CD14-positive monocyte (primary cell): ENCODE measurements around the gene FOXO3. TPM values are rescaled to one million over a fixed set of nuclear protein-coding genes. Genes with fewer than 3 reads are reported as not detected.

ENCODE experiments used
- DNase-seq, 3 donors: peaks; one replicate each; pipeline ENCODE4 v3.0.0-alpha.2; 2011 to 2022
- H2AFZ ChIP-seq: 2 replicates; pipeline ENCODE4 v1.6.0; 2012; ENCODE audit warnings: mild to moderate bottlenecking, low read depth, low read length, inconsistent platforms; ENCODE audit not compliant: insufficient read depth, poor library complexity, severe bottlenecking
- H3K27ac ChIP-seq, 2 donors: 1 replicate in 1 of 2; 2 replicates in 1 of 2; pipeline ENCODE4 v1.5.1; 2012 to 2013; ENCODE audit warnings: low read length in 2 of 2, control low read depth in 1 of 2, inconsistent platforms in 1 of 2, low read depth in 1 of 2, mild to moderate bottlenecking in 1 of 2
- H3K27me3 ChIP-seq, 2 donors: one replicate each; pipeline versions ENCODE4 v1.6.0 to v1.6.1; 2011 to 2013; ENCODE audit warnings: low read length in 2 of 2; ENCODE audit not compliant: control insufficient read depth in 2 of 2, insufficient read depth in 2 of 2
- H3K36me3 ChIP-seq, 2 donors: replicated peaks in 1 of 2; 1 replicate in 1 of 2; 2 replicates in 1 of 2; pipeline versions ENCODE4 v1.5.1 to v1.6.1; 2012 to 2013; ENCODE audit warnings: low read length in 2 of 2, control low read depth in 1 of 2, inconsistent platforms in 1 of 2, mild to moderate bottlenecking in 1 of 2; ENCODE audit not compliant: insufficient read depth in 2 of 2, control insufficient read depth in 1 of 2
- H3K4me1 ChIP-seq, 2 donors: 1 replicate in 1 of 2; 2 replicates in 1 of 2; pipeline versions ENCODE4 v1.5.1 to v1.6.1; 2012 to 2013; ENCODE audit warnings: low read length in 2 of 2, control low read depth in 1 of 2, inconsistent platforms in 1 of 2, mild to moderate bottlenecking in 1 of 2, moderate library complexity in 1 of 2; ENCODE audit not compliant: insufficient read depth in 2 of 2, control insufficient read depth in 1 of 2
- H3K4me2 ChIP-seq: replicated peaks from 2 replicates; pipeline ENCODE3; 2012; ENCODE audit warnings: low read length, moderate library complexity, mild to moderate bottlenecking; ENCODE audit not compliant: poor library complexity, severe bottlenecking; ENCODE audit errors: extremely low read depth
- H3K4me3 ChIP-seq, 3 experiments: fragments of 200-600 bp in 1 of 3; sonication (generic) in 1 of 3; replicated peaks in 1 of 3; 1 replicate in 2 of 3; 2 replicates in 1 of 3; pipeline ENCODE4 v1.5.1; 2011 to 2013; ENCODE audit warnings: low read length in 3 of 3, mild to moderate bottlenecking in 3 of 3, control low read depth in 2 of 3, low read depth in 2 of 3, inconsistent platforms in 1 of 3, moderate library complexity in 1 of 3
- H3K79me2 ChIP-seq: 2 replicates; pipeline ENCODE4 v1.6.0; 2012; ENCODE audit warnings: mild to moderate bottlenecking, control low read depth, inconsistent platforms, low read length, moderate library complexity; ENCODE audit not compliant: insufficient read depth
- H3K9ac ChIP-seq: 2 replicates; pipeline ENCODE4 v1.6.0; 2017; ENCODE audit warnings: low read length, mild to moderate bottlenecking; ENCODE audit not compliant: insufficient read depth, poor library complexity, severe bottlenecking
- H3K9me3 ChIP-seq, 2 donors: replicated peaks in 1 of 2; 1 replicate in 1 of 2; 2 replicates in 1 of 2; pipeline versions ENCODE4 v1.5.1 to v1.6.1; 2012 to 2013; ENCODE audit warnings: low read length in 2 of 2, control low read depth in 1 of 2; ENCODE audit not compliant: control insufficient read depth in 1 of 2, insufficient read depth in 1 of 2
- H4K20me1 ChIP-seq: 2 replicates; pipeline ENCODE4 v1.6.0; 2012; ENCODE audit warnings: mild to moderate bottlenecking, low read length, control low read depth, moderate library complexity; ENCODE audit not compliant: insufficient read depth
- H3K27ac Mint-ChIP-seq, 7 donors: one replicate each; pipeline ENCODE4 v1.8.0; 2020; ENCODE audit warnings: mild to moderate bottlenecking in 7 of 7, mixed read lengths in 7 of 7, moderate library complexity in 6 of 7, inconsistent platforms in 2 of 7
- H3K27me3 Mint-ChIP-seq, 3 donors: one replicate each; pipeline ENCODE4 v1.8.0; 2021 to 2022; ENCODE audit warnings: low read depth in 3 of 3, mild to moderate bottlenecking in 3 of 3, mixed read lengths in 3 of 3, moderate library complexity in 3 of 3, inconsistent platforms in 1 of 3
- H3K36me3 Mint-ChIP-seq, 2 donors: one replicate each; pipeline ENCODE4 v1.8.0; 2020; ENCODE audit warnings: mixed read lengths in 2 of 2, inconsistent platforms in 1 of 2, mild to moderate bottlenecking in 1 of 2
- H3K4me1 Mint-ChIP-seq: one replicate; pipeline ENCODE4 v1.8.0; 2020; ENCODE audit warnings: mild to moderate bottlenecking, mixed read lengths
- H3K4me3 Mint-ChIP-seq, 2 donors: one replicate each; pipeline ENCODE4 v1.8.0; 2020; ENCODE audit warnings: mild to moderate bottlenecking in 2 of 2, mixed read lengths in 2 of 2, moderate library complexity in 1 of 2
- H3K9me3 Mint-ChIP-seq, 7 donors: one replicate each; pipeline ENCODE4 v1.8.0; 2020 to 2022; ENCODE audit warnings: mixed read lengths in 7 of 7, mild to moderate bottlenecking in 6 of 7, moderate library complexity in 6 of 7, inconsistent platforms in 2 of 7
- WGBS: methylation state at CpG from one replicate; pipeline ENCODE4 v1.1.5; 2013; ENCODE audit warnings: missing lambda C conversion rate; ENCODE audit not compliant: insufficient coverage; 5-methylcytosine and 5-hydroxymethylcytosine counted together
- intact Hi-C, 2 donors: fragments of 100-400 bp; cut with micrococcal nuclease; formaldehyde crosslinking; loops; one replicate each; pipeline versions ENCODE4 v1.15.0 to v1.15.1; 2023
- polyA plus RNA-seq, 3 donors: library from polyadenylated mRNA; depleted of rRNA in 1 of 3; unstranded in 2 of 3; stranded (reverse) in 1 of 3; fragments of 300-500 nt in 2 of 3; fragments of >200 nt in 1 of 3; fragmentation: Illumina TruSeq in 2 of 3; gene quantifications; 1 replicate in 2 of 3; 2 replicates in 1 of 3; pipeline ENCODE4 v1.2.3, GENCODE V29; 2012 to 2021
- TF ChIP-seq, protein P1 (sequence below): fragments of 200-600 bp; IDR thresholded peaks from one replicate; pipeline ENCODE4 v1.8.0; 2022; ENCODE audit warnings: antibody characterized with exemption, mild to moderate bottlenecking

The FOXO3 gene
- polyA plus RNA-seq, 3 donors, result 15.4 to 23.2 (median 17.5) TPM

GRCh38 chr6:108721286-108721685 lies 160.6 kb downstream of the FOXO3 start:
- Histone ChIP-seq H3K9me3 (peaks cover 5 to 15% of the 10 kb centered on the region in 2 donors), H4K20me1 (no peaks in the 10 kb centered on the region), H3K4me3 (no peak overlapping the region), H3K9ac (no peak overlapping the region), H3K4me2 (no peak overlapping the region), H3K27me3 (no peaks in the 10 kb centered on the region), H2AFZ (no peak overlapping the region), H3K79me2 (no peaks in the 10 kb centered on the region), H3K4me1 (no peaks in the 10 kb centered on the region), H3K27ac (no peak overlapping the region), H3K36me3 (no peaks in the 10 kb centered on the region)
- Mint-ChIP-seq H3K27ac (peak overlapping the region in 1 of 7 donors; percentile 35), H3K4me3 (no peak overlapping the region), H3K36me3 (peaks cover 3 to 4% of the 10 kb centered on the region in 2 donors), H3K9me3 (peaks cover 7 to 21% (median 15%) of the 10 kb centered on the region in 7 donors), H3K4me1 (peaks cover 6% of the 10 kb centered on the region), H3K27me3 (peaks cover 2 to 7% (median 2%) of the 10 kb centered on the region in 3 donors)
- 71% methylated on average over 1 of the region's 5 CpGs for WGBS
- TF ChIP-seq, protein P1, sequence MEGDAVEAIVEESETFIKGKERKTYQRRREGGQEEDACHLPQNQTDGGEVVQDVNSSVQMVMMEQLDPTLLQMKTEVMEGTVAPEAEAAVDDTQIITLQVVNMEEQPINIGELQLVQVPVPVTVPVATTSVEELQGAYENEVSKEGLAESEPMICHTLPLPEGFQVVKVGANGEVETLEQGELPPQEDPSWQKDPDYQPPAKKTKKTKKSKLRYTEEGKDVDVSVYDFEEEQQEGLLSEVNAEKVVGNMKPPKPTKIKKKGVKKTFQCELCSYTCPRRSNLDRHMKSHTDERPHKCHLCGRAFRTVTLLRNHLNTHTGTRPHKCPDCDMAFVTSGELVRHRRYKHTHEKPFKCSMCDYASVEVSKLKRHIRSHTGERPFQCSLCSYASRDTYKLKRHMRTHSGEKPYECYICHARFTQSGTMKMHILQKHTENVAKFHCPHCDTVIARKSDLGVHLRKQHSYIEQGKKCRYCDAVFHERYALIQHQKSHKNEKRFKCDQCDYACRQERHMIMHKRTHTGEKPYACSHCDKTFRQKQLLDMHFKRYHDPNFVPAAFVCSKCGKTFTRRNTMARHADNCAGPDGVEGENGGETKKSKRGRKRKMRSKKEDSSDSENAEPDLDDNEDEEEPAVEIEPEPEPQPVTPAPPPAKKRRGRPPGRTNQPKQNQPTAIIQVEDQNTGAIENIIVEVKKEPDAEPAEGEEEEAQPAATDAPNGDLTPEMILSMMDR, result no peak
- no peak for DNase-seq
- intact Hi-C loops, result no loop called here

- intact Hi-C loops, result no loop called here
- TF ChIP-seq, protein P1, result no peak
- no peak overlapping the region for H3K4me2 ChIP-seq
- H3K4me3 ChIP-seq, result no peak overlapping the region
- H3K27me3 ChIP-seq, result no peaks in the 10 kb centered on the region
- H3K9ac ChIP-seq, result no peak overlapping the region
- H3K36me3 ChIP-seq, result no peaks in the 10 kb centered on the region
- H3K9me3 ChIP-seq, result peaks cover 5 to 15% of the 10 kb centered on the region in 2 donors
- H3K9me3 Mint-ChIP-seq, result peaks cover 7 to 21% (median 15%) of the 10 kb centered on the region in 7 donors
- no peak overlapping the region for H3K4me3 Mint-ChIP-seq
- no peak overlapping the region for H3K27ac Mint-ChIP-seq
- H3K4me1 Mint-ChIP-seq, result peaks cover 8% of the 10 kb centered on the region
- peaks cover 0 to 7% (median 4%) of the 10 kb centered on the region in 3 donors for H3K27me3 Mint-ChIP-seq
- peaks cover 3 to 4% of the 10 kb centered on the region in 2 donors for H3K36me3 Mint-ChIP-seq
- H2AFZ ChIP-seq, result no peak overlapping the region
- no peak overlapping the region for H3K27ac ChIP-seq
- DNase-seq, result no peak
- H3K4me1 ChIP-seq, result no peaks in the 10 kb centered on the region
- WGBS, result no CpG with 5 or more reads among the region's 1 CpG
- H4K20me1 ChIP-seq, result no peaks in the 10 kb centered on the region
- no peaks in the 10 kb centered on the region for H3K79me2 ChIP-seq
Observed at GRCh38 chr6:108723594-108723993, 162.9 kb downstream of the FOXO3 start.
